GM12873 (cell line): ENCODE measurements around the gene DCLK1.

Source experiments
- CTCF ChIP-seq: IDR thresholded peaks from 2 replicates; pipeline ENCODE4 v1.5.1; 2012; ENCODE audit warnings: low read depth, mild to moderate bottlenecking, moderate library complexity, low read length, control low read depth; ENCODE audit not compliant: insufficient read depth; ENCODE audit errors: missing control alignments

The DCLK1 gene

DNA sequence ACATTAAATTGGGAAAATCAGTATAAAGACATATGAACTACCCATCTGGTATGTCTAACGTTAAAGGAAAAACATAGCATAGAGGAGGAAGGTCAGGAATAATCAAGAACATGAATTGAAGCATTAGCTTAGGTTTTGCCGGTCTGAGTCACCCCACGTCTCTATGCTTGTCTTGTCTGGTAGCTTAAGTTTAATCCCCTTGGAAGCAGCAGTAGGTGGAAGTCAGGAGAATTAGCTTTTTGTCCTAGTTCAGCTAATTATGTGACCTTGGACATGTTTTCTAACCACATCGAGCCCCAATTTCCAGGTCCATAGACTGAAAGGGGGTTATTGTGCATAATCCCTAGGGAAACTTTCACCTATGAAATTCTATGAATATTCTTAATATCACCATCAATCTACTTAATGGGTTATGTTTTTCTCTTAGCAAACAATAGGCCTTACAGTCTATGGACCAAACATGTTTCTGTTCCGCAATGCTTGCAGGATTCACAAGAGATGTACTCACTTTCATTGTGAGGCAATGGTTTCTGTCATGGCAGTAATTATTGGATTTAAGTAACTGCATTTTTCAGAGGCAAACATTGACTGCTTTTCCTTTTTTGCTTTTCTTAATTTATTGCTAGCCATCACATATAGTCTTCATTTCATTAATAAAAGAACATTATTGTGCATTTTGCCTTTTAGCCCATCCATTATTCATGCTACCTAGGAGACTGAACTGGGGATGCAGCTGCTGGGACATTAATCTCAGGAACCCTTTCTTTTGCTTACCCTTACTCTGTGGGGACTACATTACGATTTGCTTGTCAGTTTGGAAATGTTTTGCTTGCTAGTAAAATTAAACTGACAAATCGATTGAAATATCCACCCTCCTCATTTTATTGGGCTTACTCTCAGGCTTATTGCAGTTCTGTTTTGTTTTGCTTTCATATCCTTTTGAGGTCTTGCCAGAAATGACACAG is 349.9 kb downstream of the DCLK1 start:
- no peak for TF ChIP-seq CTCF

DNA sequence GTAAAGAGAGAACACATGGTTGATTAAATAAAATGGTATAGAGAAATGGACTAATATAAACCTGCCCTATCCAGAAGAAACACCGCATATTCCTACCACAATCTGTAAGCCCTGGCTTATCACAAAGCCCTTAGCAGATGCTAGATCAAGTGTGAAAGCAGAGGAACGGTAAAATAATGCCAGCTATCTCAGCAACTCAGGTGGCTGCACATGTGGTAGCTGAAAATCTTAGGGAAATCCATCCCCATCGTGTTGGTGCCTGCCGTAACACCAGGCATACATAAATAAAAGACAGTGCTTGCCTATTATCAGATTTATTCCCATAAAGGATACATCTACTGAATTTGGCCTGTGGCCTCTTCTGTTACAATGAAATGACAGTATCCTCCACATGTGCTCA is 350.6 kb downstream of the DCLK1 start:
- no peak for TF ChIP-seq CTCF

DNA sequence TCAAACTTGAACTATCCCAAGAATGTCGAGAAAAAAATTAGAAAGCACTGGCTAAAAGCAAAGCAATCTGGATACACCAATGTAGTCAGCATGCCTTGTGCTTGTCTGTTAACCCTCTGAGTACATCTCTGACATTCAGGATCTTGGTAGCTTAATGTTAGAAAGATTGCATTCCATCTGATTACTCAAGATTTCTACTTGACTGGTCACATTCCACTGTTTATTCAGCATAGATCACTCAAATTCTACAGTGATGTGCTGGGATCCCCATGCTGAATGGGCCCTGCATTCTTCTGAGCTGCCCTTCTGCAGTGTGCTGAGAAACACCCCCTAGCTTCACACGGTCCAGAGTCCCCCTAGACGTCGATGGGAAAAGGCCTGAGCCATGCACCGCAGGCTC is 359.3 kb downstream of the DCLK1 start:
- no peak for TF ChIP-seq CTCF

DNA sequence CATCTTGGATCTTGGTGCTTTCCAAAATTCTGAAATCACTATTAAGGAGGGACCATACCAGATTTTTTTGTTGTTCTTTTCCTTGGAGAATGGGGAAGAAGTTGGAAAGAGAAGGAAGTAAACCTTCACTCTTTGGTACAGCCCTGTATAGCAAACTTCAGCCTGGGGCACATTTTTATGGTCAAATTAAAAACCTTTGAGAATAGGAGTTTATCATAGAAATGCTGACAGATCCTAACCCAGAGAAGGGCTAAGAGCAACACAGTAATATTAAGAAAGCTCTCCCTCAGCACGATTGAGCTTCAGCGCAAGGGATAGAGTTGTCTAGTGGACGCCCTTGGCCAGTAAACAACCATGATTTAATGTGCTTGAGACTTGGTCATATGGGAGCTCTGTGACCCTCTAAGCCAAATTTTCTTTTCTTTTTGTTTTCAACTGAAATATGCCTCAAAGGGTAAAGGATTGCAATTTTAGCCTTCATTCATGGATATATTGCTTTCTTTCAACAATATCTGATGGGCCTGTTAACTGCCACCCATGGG is 360.4 kb downstream of the DCLK1 start:
- TF ChIP-seq CTCF = no peak

- no peak for TF ChIP-seq CTCF
These were observed 361.4 kb downstream of the DCLK1 start for GRCh38 chr13:35769812-35770211.

DNA sequence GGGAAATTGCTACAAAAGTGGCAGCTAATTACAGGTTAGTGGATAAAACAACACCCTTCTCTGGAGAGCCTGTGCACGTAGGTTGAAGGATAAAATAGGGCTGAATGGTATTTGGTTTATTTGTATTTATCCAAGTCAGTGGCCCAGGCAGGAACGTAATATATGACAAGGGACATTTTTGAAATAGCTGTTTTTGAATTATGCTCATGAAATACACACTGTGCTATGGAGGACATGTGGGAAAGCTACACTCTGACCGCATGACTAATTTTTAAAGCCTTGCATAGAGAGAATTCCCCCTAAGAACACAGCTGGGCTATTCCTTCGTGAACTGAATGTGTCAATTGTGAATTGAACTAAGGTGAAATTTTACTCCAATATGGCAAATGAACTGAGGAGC is 362.6 kb downstream of the DCLK1 start:
- no peak for TF ChIP-seq CTCF

DNA sequence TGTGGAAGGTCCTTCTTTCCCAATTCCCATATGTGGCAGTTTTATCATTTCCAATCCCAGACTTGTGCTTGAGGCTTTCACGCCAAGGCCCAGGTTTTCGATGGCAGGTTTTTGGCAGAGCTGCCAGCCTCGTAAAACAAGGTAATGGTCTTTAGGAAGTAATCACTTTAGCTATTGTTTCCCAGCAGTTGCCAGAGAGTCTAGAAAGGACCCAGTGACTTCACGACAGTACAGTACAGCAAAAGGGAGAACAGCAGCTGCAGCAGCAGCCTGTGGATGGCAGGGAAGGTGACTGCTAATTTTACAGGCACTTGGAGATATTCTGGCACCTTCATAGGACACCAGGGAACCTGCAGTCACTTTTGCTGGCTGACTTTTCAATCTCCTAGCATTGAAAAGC is 363.1 kb downstream of the DCLK1 start:
- TF ChIP-seq CTCF = no peak
